ENCODE data around the gene RUNX2. TPM values are rescaled to one million over a fixed set of nuclear protein-coding genes. Genes with fewer than 3 reads are reported as not detected.

Gene RUNX2
- total and polyA plus RNA-seq, 8 donors: 0.09 to 3.8 (median 0.35) TPM

DNA sequence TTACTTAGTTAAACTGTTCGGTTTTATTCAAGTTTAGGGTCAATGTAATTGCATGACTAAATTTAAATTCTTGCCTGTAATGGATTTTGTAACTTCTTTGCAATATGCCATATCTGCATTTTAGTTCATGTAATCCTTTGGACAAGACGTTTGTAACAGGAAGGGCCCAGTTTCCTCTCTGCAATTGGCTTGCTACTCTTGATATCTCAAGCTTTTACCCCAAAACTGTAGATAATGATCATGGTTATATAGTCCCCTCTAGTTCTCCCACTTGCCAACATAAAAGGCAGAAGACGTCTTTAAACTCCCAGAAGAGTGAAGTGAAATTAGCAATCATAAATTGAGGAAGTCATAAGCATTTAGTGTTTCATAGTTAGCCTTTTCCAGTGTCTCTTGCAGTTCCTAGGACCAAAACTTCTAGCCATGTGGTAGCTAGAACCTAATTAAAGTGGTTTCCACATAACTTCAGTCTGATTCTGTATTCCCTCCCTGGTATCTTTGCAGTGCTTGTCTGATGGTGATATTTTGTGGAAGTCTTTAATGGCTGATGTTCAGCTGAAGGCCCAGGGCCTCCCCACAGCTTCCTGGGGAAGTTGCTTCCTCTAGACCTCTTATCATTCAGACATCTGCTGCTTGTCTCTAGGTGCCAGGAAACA lies 167.4 kb downstream of the RUNX2 start:
- Histone ChIP-seq H3K4me1 (no peaks in the 10 kb centered on the region), H3K9me3 (no peaks in the 10 kb centered on the region), H3K27ac (no peak overlapping the region), H3K36me3 (no peaks in the 10 kb centered on the region), H3K27me3 (peaks cover 0 to 6% (median 0%) of the 10 kb centered on the region in 4 donors), H3K4me3 (no peak overlapping the region)
- FAIRE-seq: no peak
- 57 to 70% methylated on average over 3 of the region's 3 CpGs for WGBS, 2 donors
- peak in 1 of 4 donors; percentile 37 for ATAC-seq
- intact Hi-C loops (cut with DNase I): no loop called here
- DNase-seq: no peak
- no peak for TF ChIP-seq CTCF (IDR thresholded peaks at IDR 0.05)

- H3K27me3 ChIP-seq: peaks cover 0 to 6% (median 0%) of the 10 kb centered on the region in 4 donors
- 86 to 87% methylated on average over 6 of the region's 6 CpGs for WGBS, 2 donors
- ATAC-seq (no peak), DNase-seq (no peak), FAIRE-seq (no peak)
- no peaks in the 10 kb centered on the region for H3K9me3 ChIP-seq
- no peaks in the 10 kb centered on the region for H3K4me1 ChIP-seq
- no peak overlapping the region for H3K4me3 ChIP-seq
- H3K36me3 ChIP-seq: no peaks in the 10 kb centered on the region
- intact Hi-C loops (cut with DNase I): no loop called here
- TF ChIP-seq CTCF (IDR thresholded peaks at IDR 0.05): no peak
- no peak overlapping the region for H3K27ac ChIP-seq
These were observed 167.9 kb downstream of the RUNX2 start for GRCh38 chr6:45496085-45496433.

DNA sequence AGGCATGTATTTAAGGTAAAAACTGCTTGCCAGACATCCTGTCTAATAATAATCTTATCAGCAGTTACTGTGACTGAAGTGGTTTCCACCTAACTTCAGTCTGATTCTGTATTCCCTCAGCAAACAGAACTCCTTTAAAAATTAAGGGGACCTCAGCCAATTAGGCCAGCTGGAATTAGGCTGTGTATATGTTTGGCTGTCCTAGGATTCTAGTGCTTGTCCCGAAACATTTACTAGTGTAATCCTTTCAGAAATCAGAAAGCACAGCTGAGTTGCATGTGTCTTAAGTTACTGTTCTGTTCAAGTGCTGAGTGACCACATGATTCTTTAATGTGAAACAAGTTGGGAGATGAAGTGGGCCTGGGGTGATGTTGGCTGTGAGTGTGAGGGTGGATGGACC lies 170.5 kb downstream of the RUNX2 start:
- H3K9me3 ChIP-seq: no peaks in the 10 kb centered on the region
- no peak for TF ChIP-seq CTCF (IDR thresholded peaks at IDR 0.05)
- intact Hi-C loops (cut with DNase I): no loop called here
- H3K36me3 ChIP-seq: no peaks in the 10 kb centered on the region
- H3K4me1 ChIP-seq: no peaks in the 10 kb centered on the region
- 78 to 87% methylated on average over 1 of the region's 1 CpG for WGBS, 2 donors
- no peak overlapping the region for H3K4me3 ChIP-seq
- no peak overlapping the region for H3K27ac ChIP-seq
- no peak for FAIRE-seq
- no peaks in the 10 kb centered on the region for H3K27me3 ChIP-seq
- ATAC-seq: no peak
- no peak for DNase-seq

GRCh38 chr6:45500924-45501816 lies 173.0 kb downstream of the RUNX2 start:
- H3K27ac ChIP-seq: no peak overlapping the region
- H3K4me3 ChIP-seq: no peak overlapping the region
- no peaks in the 10 kb centered on the region for H3K27me3 ChIP-seq
- no peak for ATAC-seq
- DNase-seq: no peak
- 71 to 83% methylated on average over 6 of the region's 6 CpGs for WGBS, 2 donors
- no peak for TF ChIP-seq CTCF (IDR thresholded peaks at IDR 0.05)
- H3K4me1 ChIP-seq: no peaks in the 10 kb centered on the region
- FAIRE-seq: no peak
- no peaks in the 10 kb centered on the region for H3K9me3 ChIP-seq
- intact Hi-C loops (cut with DNase I): no loop called here
- H3K36me3 ChIP-seq: no peaks in the 10 kb centered on the region

- Histone ChIP-seq H3K4me1 (no peaks in the 10 kb centered on the region), H3K36me3 (no peaks in the 10 kb centered on the region), H3K27me3 (no peaks in the 10 kb centered on the region), H3K27ac (no peak overlapping the region), H3K4me3 (no peak overlapping the region), H3K9me3 (no peaks in the 10 kb centered on the region)
- intact Hi-C loops (cut with DNase I): no loop called here
- TF ChIP-seq CTCF (IDR thresholded peaks at IDR 0.05): no peak
- WGBS, 2 donors: 87 to 89% methylated on average over 6 of the region's 6 CpGs
- no peak for FAIRE-seq
- DNase-seq: no peak
- ATAC-seq: no peak
These were observed 174.3 kb downstream of the RUNX2 start for GRCh38 chr6:45502456-45502855.

Measured in pancreas (tissue), 10 donors.